GM23338 (cell line): Measurements from ENCODE around the gene RNF115. TPM values are rescaled to one million over a fixed set of nuclear protein-coding genes. Genes with fewer than 3 reads are reported as not detected.

Experiments
- ATAC-seq: fragments of 200-7000 bp; cut with Tn5 transposase; 3 replicates; pipeline ENCODE4 v1.9.1; 2020
- DNase-seq: peaks from one replicate; pipeline ENCODE4 v3.0.0-alpha.2; 2015; ENCODE audit warnings: low spot score
- H2AFZ ChIP-seq: fragments of 200-600 bp; sonication (generic); 2 replicates; pipeline ENCODE4 v1.8.0; 2016; ENCODE audit warnings: antibody characterized with exemption, mild to moderate bottlenecking, moderate library complexity
- H3F3A ChIP-seq: fragments of 200-600 bp; sonication (generic); replicated peaks from 2 replicates; pipeline ENCODE4 v1.8.0; 2017; ENCODE audit warnings: antibody characterized with exemption, mixed run types, low read depth
- H3K27ac ChIP-seq: fragments of 200-600 bp; sonication (generic); 2 replicates; pipeline ENCODE4 v1.6.1; 2016; ENCODE audit warnings: low read depth
- H3K27me3 ChIP-seq: fragments of 200-600 bp; sonication (generic); 2 replicates; pipeline ENCODE4 v1.8.0; 2016; ENCODE audit warnings: mild to moderate bottlenecking, mixed run types, moderate library complexity; ENCODE audit not compliant: insufficient read depth
- H3K36me3 ChIP-seq: fragments of 200-600 bp; sonication (generic); 2 replicates; pipeline ENCODE4 v1.8.0; 2016; ENCODE audit warnings: mild to moderate bottlenecking; ENCODE audit not compliant: insufficient read depth
- H3K4me1 ChIP-seq: fragments of 200-600 bp; sonication (generic); 2 replicates; pipeline ENCODE4 v1.8.0; 2016; ENCODE audit warnings: mild to moderate bottlenecking, moderate library complexity; ENCODE audit not compliant: insufficient read depth
- H3K4me2 ChIP-seq: fragments of 200-600 bp; sonication (generic); 2 replicates; pipeline ENCODE4 v1.7.1; 2017; ENCODE audit warnings: mixed run types
- H3K4me3 ChIP-seq: fragments of 200-600 bp; sonication (generic); 2 replicates; pipeline ENCODE4 v1.6.1; 2016; ENCODE audit warnings: mixed run types
- H3K79me2 ChIP-seq: fragments of 200-600 bp; sonication (generic); replicated peaks from 2 replicates; pipeline ENCODE4 v1.8.0; 2017; ENCODE audit warnings: mild to moderate bottlenecking; ENCODE audit not compliant: insufficient read depth
- H3K9me2 ChIP-seq: fragments of 200-600 bp; sonication (generic); 2 replicates; pipeline ENCODE4 v1.8.0; 2017; ENCODE audit not compliant: insufficient read depth
- H4K20me1 ChIP-seq: fragments of 200-600 bp; sonication (generic); replicated peaks from 2 replicates; pipeline ENCODE4 v1.8.0; 2017; ENCODE audit warnings: mild to moderate bottlenecking; ENCODE audit not compliant: insufficient read depth
- H3K27ac Mint-ChIP-seq: 2 replicates; pipeline ENCODE4 v1.8.0; 2020; ENCODE audit warnings: inconsistent platforms, mild to moderate bottlenecking, moderate library complexity, mixed read lengths
- H3K27me3 Mint-ChIP-seq: 3 replicates; pipeline ENCODE4 v1.8.0; 2022; ENCODE audit warnings: low read depth, mild to moderate bottlenecking, moderate library complexity, mixed read lengths, inconsistent platforms; ENCODE audit not compliant: insufficient read depth, poor library complexity
- H3K36me3 Mint-ChIP-seq: 3 replicates; pipeline ENCODE4 v1.8.0; 2021; ENCODE audit warnings: low read depth, mild to moderate bottlenecking, inconsistent platforms, moderate library complexity, mixed read lengths
- H3K4me1 Mint-ChIP-seq: 3 replicates; pipeline ENCODE4 v1.8.0; 2020; ENCODE audit warnings: mild to moderate bottlenecking, inconsistent platforms, mixed read lengths
- H3K4me3 Mint-ChIP-seq: 3 replicates; pipeline ENCODE4 v1.8.0; 2021; ENCODE audit warnings: moderate library complexity, mild to moderate bottlenecking, inconsistent platforms, mixed read lengths
- H3K9me3 Mint-ChIP-seq: 3 replicates; pipeline ENCODE4 v1.8.0; 2020; ENCODE audit warnings: moderate library complexity, mild to moderate bottlenecking, inconsistent platforms, mixed read lengths
- CREB1 ChIP-seq: fragments of 250-450 bp; sonication (Bioruptor Pico); IDR thresholded peaks from 2 replicates; pipeline ENCODE4 v1.5.0; 2020; ENCODE audit warnings: low read depth, mild to moderate bottlenecking, moderate library complexity
- CTCF ChIP-seq, 2 experiments: fragments of 200-600 bp in 1 of 2; sonication (generic) in 1 of 2; conservative IDR thresholded peaks; 2 replicates each; pipeline versions ENCODE4 v1.5.1 to v1.6.1; 2016 to 2017; ENCODE audit warnings: antibody characterized with exemption in 2 of 2, low read depth in 2 of 2, mild to moderate bottlenecking in 2 of 2, moderate library complexity in 1 of 2
- ETS1 ChIP-seq: IDR thresholded peaks from 2 replicates; pipeline ENCODE4 v1.6.1; 2016; ENCODE audit warnings: antibody characterized with exemption
- EZH2 ChIP-seq: fragments of 200-600 bp; sonication (generic); IDR thresholded peaks from one replicate; pipeline ENCODE4 v1.8.0; 2017; ENCODE audit warnings: antibody characterized with exemption, mild to moderate bottlenecking, low read depth; ENCODE audit not compliant: unreplicated experiment
- EZH2phosphoT487 ChIP-seq: fragments of 200-600 bp; sonication (generic); IDR thresholded peaks from one replicate; pipeline ENCODE4 v1.8.1; 2018; ENCODE audit warnings: antibody characterized with exemption; ENCODE audit not compliant: unreplicated experiment
- JUNB ChIP-seq: IDR thresholded peaks from one replicate; pipeline ENCODE4 v1.6.1; 2016; ENCODE audit warnings: antibody characterized with exemption; ENCODE audit not compliant: unreplicated experiment
- NANOG ChIP-seq: IDR thresholded peaks from 2 replicates; pipeline ENCODE4 v1.6.1; 2016; ENCODE audit warnings: antibody characterized with exemption, borderline replicate concordance
- REST ChIP-seq: IDR thresholded peaks from one replicate; pipeline ENCODE4 v1.6.1; 2018; ENCODE audit warnings: antibody characterized with exemption; ENCODE audit not compliant: unreplicated experiment
- ZNF114 ChIP-seq: fragments of 250-450 bp; sonication (Bioruptor Pico); IDR thresholded peaks from 2 replicates; pipeline ENCODE4 v1.5.0; 2020; ENCODE audit warnings: mild to moderate bottlenecking, moderate library complexity
- ZNF331 ChIP-seq: fragments of 250-450 bp; sonication (Bioruptor Pico); IDR thresholded peaks from 2 replicates; pipeline ENCODE4 v1.5.0; 2020; ENCODE audit warnings: low read depth, mild to moderate bottlenecking, moderate library complexity
- ZNF462 ChIP-seq: fragments of 250-450 bp; sonication (Bioruptor Pico); IDR thresholded peaks from 2 replicates; pipeline ENCODE4 v1.5.0; 2020; ENCODE audit warnings: mild to moderate bottlenecking, moderate library complexity
- polyA plus RNA-seq: library from polyadenylated mRNA; unstranded; fragments of >200 nt; fragmentation: Nextera tagmentation; extraction: Ambion mirVana; gene quantifications from 2 replicates; pipeline ENCODE4 v1.2.1, GENCODE V29; 2016
- total RNA-seq: library from RNA; depleted of rRNA; stranded (reverse); fragments of >200 nt; shearing (Covaris generic); gene quantifications from 2 replicates; pipeline ENCODE4 v1.2.3, GENCODE V29; 2014

Gene RNF115
- total and polyA plus RNA-seq, 2 experiments from 2014 or later, result 10.6 to 10.9 TPM

GRCh38 chr1:145706086-145706664, 117.7 kb downstream of the RNF115 start:
- Histone ChIP-seq H3K27me3 (no peaks in the 10 kb centered on the region), H3F3A (no peaks in the 10 kb centered on the region), H4K20me1 (no peaks in the 10 kb centered on the region; the same call in 1 of the 2 replicates), H3K4me3 (no peak overlapping the region), H3K4me1 (no peaks in the 10 kb centered on the region), H3K27ac (no peak overlapping the region), H3K4me2 (no peak overlapping the region), H3K9me2 (0 out of 2 replicates have a peak, but pooled peaks cover 3% of the 10 kb centered on the region), H3K79me2 (no peaks in the 10 kb centered on the region), H2AFZ (no peak overlapping the region), H3K36me3 (no peaks in the 10 kb centered on the region)
- Mint-ChIP-seq H3K4me3 (no peak overlapping the region), H3K4me1 (peaks cover 17% of the 10 kb centered on the region), H3K27me3 (peaks cover 7% of the 10 kb centered on the region), H3K9me3 (no peaks in the 10 kb centered on the region), H3K27ac (no peak overlapping the region), H3K36me3 (no peaks in the 10 kb centered on the region)
- DNase-seq (no peak), ATAC-seq (no peak)
- TF ChIP-seq REST, result no peak
- TF ChIP-seq CTCF (conservative IDR thresholded peaks at IDR 0.05; ENCODE audit: low read depth in 2 of 2), result no peak
- TF ChIP-seq ZNF462 (CRISPR knock-in tag), result no peak
- no peak for TF ChIP-seq EZH2
- TF ChIP-seq ETS1, result no peak
- TF ChIP-seq CREB1 (CRISPR knock-in tag), result no peak
- TF ChIP-seq EZH2phosphoT487, result no peak
- TF ChIP-seq ZNF114 (CRISPR knock-in tag), result no peak
- TF ChIP-seq JUNB, result no peak
- no peak for TF ChIP-seq NANOG
- TF ChIP-seq ZNF331 (CRISPR knock-in tag), result no peak
